K562 (cell line): ENCODE measurements around the gene SNX15. TPM values are rescaled to one million over a fixed set of nuclear protein-coding genes. Genes with fewer than 3 reads are reported as not detected.

Experiments
- BDP1 ChIP-seq: IDR thresholded peaks from 3 replicates; pipeline ENCODE4 v1.6.1; 2011; ENCODE audit not compliant: insufficient read length, insufficient read depth
- BRF1 ChIP-seq: IDR thresholded peaks from 3 replicates; pipeline ENCODE4 v1.6.1; 2011; ENCODE audit warnings: borderline replicate concordance, mild to moderate bottlenecking; ENCODE audit not compliant: insufficient read length; ENCODE audit errors: extremely low read depth
- CCNT2 ChIP-seq: IDR thresholded peaks from 2 replicates; pipeline ENCODE4 v1.6.1; 2011; ENCODE audit warnings: borderline replicate concordance, low read depth, mild to moderate bottlenecking, moderate library complexity, mixed read lengths, low read length; ENCODE audit not compliant: insufficient read length; ENCODE audit errors: extremely low read depth
- CREBBP ChIP-seq: IDR thresholded peaks from one replicate; pipeline ENCODE4 v1.6.1; 2012; ENCODE audit warnings: low read depth, mild to moderate bottlenecking, control low read depth, inconsistent platforms, low read length
- EP300 ChIP-seq: IDR thresholded peaks from 2 replicates; pipeline ENCODE4 v1.6.1; 2012; ENCODE audit warnings: low read length, improper control_type of control experiment
- FOXA1 ChIP-seq: fragments of 450-650 bp; IDR thresholded peaks from 2 replicates; pipeline ENCODE4 v1.6.1; 2016; ENCODE audit warnings: mild to moderate bottlenecking, borderline replicate concordance
- ILF3 ChIP-seq: fragments of 450-650 bp; IDR thresholded peaks from 2 replicates; pipeline ENCODE4 v1.6.1; 2018; ENCODE audit warnings: antibody characterized with exemption, mild to moderate bottlenecking, moderate library complexity, borderline replicate concordance
- MAFG ChIP-seq: fragments of 450-650 bp; conservative IDR thresholded peaks from 2 replicates; pipeline ENCODE4 v1.6.1; 2016; ENCODE audit warnings: missing genetic modification characterization, missing compliant biosample characterization
- PHF20 ChIP-seq: fragments of 450-650 bp; IDR thresholded peaks from 2 replicates; pipeline ENCODE4 v1.6.1; 2018; ENCODE audit not compliant: partially characterized antibody
- RFX1 ChIP-seq: fragments of 450-650 bp; IDR thresholded peaks from 2 replicates; pipeline ENCODE4 v1.6.1; 2016; ENCODE audit warnings: mild to moderate bottlenecking, moderate library complexity
- RNF2 ChIP-seq: sonication (generic); IDR thresholded peaks from 2 replicates; pipeline ENCODE4 v1.6.1; 2016
- TEAD1 ChIP-seq, 2 experiments: fragments of 450-650 bp in 1 of 2; sonication (generic) in 1 of 2; formaldehyde crosslinking; IDR thresholded peaks; 2 replicates each; pipeline versions ENCODE4 v1.4.0 to v1.8.0; 2020 to 2022; ENCODE audit warnings: mild to moderate bottlenecking in 2 of 2, missing genetic modification reagents in 1 of 2
- ZBTB7A ChIP-seq: IDR thresholded peaks from 2 replicates; pipeline ENCODE4 v1.6.1; 2011; ENCODE audit warnings: low read depth, mild to moderate bottlenecking, low read length, moderate library complexity, borderline replicate concordance; ENCODE audit not compliant: control insufficient read depth
- ZNF165 ChIP-seq: fragments of 250-450 bp; sonication (Bioruptor Pico); IDR thresholded peaks from 2 replicates; pipeline ENCODE4 v1.4.0; 2020; ENCODE audit warnings: borderline replicate concordance
- ZNF253 ChIP-seq: fragments of 250-450 bp; sonication (Bioruptor Pico); conservative IDR thresholded peaks from 2 replicates; pipeline ENCODE4 v1.6.1; 2021; ENCODE audit warnings: mild to moderate bottlenecking
- ZNF644 ChIP-seq: fragments of 200-800 bp; sonication (Bioruptor generic); IDR thresholded peaks from 2 replicates; pipeline ENCODE4 v1.6.1; 2016; ENCODE audit warnings: low read depth, missing genetic modification characterization, missing compliant biosample characterization
- ZNF764 ChIP-seq: fragments of 250-450 bp; sonication (Bioruptor Pico); IDR thresholded peaks from 2 replicates; pipeline ENCODE4 v1.4.0; 2020; ENCODE audit warnings: low read depth, mild to moderate bottlenecking, moderate library complexity
- polyA plus RNA-seq, 8 experiments: library from polyadenylated mRNA; depleted of rRNA in 4 of 8; stranded (reverse) in 5 of 8; unstranded in 3 of 8; fragments of >200 nt; fragmentation: Nextera tagmentation in 2 of 8; fragmentation: Illumina TruSeq in 1 of 8; extraction: Ambion mirVana in 2 of 8; extraction: Trizol in 1 of 8; gene quantifications; 2 replicates each; pipeline versions ENCODE4 v1.2.1 to v1.2.3, GENCODE V29; 2011 to 2014; ENCODE audit warnings: inconsistent platforms in 1 of 8, missing spikeins in 1 of 8
- total RNA-seq, 7 experiments: library from RNA; depleted of rRNA in 6 of 7; stranded (reverse); fragments of >200 nt in 6 of 7; fragmentation: Illumina TruSeq in 2 of 7; extraction: Trizol in 2 of 7; gene quantifications; 2 replicates each; pipeline versions ENCODE4 v1.2.1 to v1.2.3, GENCODE V29; 2011 to 2021; ENCODE audit warnings: low replicate concordance in 1 of 7
- TF ChIP-seq, protein P1 (sequence below): fragments of 250-450 bp; sonication (Bioruptor Pico); IDR thresholded peaks from 2 replicates; pipeline ENCODE4 v1.8.0; 2021; ENCODE audit warnings: borderline replicate concordance, mild to moderate bottlenecking, moderate library complexity; ENCODE audit not compliant: poor library complexity, severe bottlenecking
- TF ChIP-seq, protein P2 (sequence below): fragments of 250-450 bp; sonication (Bioruptor Pico); IDR thresholded peaks from 2 replicates; pipeline ENCODE4 v1.5.1; 2021; ENCODE audit warnings: mild to moderate bottlenecking
- TF ChIP-seq, protein P3 (sequence below): sonication (generic); formaldehyde crosslinking; IDR thresholded peaks from 2 replicates; pipeline ENCODE4 v1.8.0; 2022; ENCODE audit warnings: mild to moderate bottlenecking, missing genetic modification reagents, borderline replicate concordance
- TF ChIP-seq, protein P4 (sequence below): fragments of 250-450 bp; sonication (Bioruptor Pico); IDR thresholded peaks from 2 replicates; pipeline ENCODE4 v1.8.0; 2021; ENCODE audit warnings: moderate library complexity, mild to moderate bottlenecking, inconsistent platforms
- TF ChIP-seq, protein P5 (sequence below): sonication (generic); formaldehyde crosslinking; IDR thresholded peaks from 2 replicates; pipeline ENCODE4 v1.8.0; 2023; ENCODE audit warnings: mild to moderate bottlenecking, missing genetic modification reagents

SNX15 gene
- total and polyA plus RNA-seq, 9 of the 15 experiments (the other 6 are each of a cell fraction or from before 2014, with no cell fraction given), result 1.8 to 27.8 (median 15.2) TPM

DNA sequence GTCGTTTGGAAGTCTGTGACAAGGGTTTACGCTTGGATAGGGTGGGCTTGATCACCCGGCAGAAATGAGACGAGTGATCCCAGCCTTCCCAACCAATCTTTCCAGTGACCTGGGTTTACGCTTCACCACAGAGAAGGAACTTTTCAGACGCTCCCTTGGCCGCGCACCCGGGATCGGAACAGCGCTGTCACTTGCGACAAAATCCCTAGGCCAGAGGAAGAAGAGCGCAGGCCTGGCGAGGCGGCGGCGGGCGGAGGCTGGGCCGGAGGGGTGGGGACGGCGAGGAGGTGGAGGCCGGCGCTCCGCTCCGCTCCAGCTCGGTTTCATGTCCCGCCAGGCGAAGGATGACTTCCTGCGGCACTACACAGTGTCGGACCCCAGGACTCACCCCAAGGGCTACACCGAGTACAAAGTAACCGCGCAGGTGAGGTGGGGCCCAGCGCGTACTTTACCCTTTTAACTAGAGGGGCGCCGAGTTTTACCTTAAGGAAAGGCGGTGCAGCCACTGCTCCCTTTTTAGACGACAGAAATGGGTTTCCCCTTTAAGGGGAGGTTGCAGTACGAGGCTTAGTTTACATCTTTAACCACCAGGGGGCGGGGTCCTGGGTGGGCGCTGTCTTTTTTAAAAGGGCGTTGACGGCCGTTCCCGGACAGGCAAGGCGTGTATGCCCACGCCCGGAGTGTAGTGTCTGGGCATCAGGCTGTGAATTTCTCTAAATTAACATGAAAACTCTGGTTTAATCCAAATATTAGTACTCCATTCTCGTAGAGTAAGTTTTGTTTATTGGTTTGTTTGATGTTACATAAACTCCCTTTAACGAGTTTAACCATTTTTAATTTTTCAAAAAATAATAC is at the start of gene SNX15 (continued):
- TF ChIP-seq CCNT2, result peak; percentile 81
- peak; percentile 23; the same call in 1 of the 2 replicates for TF ChIP-seq EP300
- TF ChIP-seq, protein P1, sequence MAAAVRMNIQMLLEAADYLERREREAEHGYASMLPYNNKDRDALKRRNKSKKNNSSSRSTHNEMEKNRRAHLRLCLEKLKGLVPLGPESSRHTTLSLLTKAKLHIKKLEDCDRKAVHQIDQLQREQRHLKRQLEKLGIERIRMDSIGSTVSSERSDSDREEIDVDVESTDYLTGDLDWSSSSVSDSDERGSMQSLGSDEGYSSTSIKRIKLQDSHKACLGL (CRISPR knock-in tag), result no peak
- TF ChIP-seq BDP1, result no peak
- TF ChIP-seq MAFG (tag), result no peak
- peak; percentile 92 for TF ChIP-seq RNF2
- no peak for TF ChIP-seq BRF1
- TF ChIP-seq ZNF253, result no peak
- TF ChIP-seq RFX1, result no peak
- TF ChIP-seq, protein P2, sequence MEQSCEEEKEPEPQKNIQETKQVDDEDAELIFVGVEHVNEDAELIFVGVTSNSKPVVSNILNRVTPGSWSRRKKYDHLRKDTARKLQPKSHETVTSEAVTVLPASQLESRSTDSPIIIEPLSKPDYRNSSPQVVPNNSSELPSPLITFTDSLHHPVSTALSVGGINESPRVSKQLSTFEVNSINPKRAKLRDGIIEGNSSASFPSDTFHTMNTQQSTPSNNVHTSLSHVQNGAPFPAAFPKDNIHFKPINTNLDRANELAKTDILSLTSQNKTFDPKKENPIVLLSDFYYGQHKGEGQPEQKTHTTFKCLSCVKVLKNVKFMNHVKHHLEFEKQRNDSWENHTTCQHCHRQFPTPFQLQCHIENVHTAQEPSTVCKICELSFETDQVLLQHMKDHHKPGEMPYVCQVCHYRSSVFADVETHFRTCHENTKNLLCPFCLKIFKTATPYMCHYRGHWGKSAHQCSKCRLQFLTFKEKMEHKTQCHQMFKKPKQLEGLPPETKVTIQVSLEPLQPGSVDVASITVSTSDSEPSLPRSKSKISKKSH, result no peak
- TF ChIP-seq ZBTB7A, result no peak; the same call in 1 of the 2 replicates
- no peak for TF ChIP-seq ZNF644 (tag)
- TF ChIP-seq ILF3, result no peak
- peak in 1 of 2 experiments; percentile 86; a peak in 2 of 4 replicates for TF ChIP-seq TEAD1 (CRISPR knock-in tag; IDR thresholded peaks at IDR 0.05)
- no peak for TF ChIP-seq ZNF764
- no peak for TF ChIP-seq CREBBP
- no peak for TF ChIP-seq ZNF165 (CRISPR knock-in tag)
- TF ChIP-seq PHF20, result peak; percentile 8
- TF ChIP-seq, protein P3, sequence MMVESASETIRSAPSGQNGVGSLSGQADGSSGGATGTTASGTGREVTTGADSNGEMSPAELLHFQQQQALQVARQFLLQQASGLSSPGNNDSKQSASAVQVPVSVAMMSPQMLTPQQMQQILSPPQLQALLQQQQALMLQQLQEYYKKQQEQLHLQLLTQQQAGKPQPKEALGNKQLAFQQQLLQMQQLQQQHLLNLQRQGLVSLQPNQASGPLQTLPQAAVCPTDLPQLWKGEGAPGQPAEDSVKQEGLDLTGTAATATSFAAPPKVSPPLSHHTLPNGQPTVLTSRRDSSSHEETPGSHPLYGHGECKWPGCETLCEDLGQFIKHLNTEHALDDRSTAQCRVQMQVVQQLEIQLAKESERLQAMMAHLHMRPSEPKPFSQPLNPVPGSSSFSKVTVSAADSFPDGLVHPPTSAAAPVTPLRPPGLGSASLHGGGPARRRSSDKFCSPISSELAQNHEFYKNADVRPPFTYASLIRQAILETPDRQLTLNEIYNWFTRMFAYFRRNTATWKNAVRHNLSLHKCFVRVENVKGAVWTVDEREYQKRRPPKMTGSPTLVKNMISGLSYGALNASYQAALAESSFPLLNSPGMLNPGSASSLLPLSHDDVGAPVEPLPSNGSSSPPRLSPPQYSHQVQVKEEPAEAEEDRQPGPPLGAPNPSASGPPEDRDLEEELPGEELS (CRISPR knock-in tag), result peak; percentile 59; the same call in 1 of the 2 replicates
- TF ChIP-seq, protein P4, sequence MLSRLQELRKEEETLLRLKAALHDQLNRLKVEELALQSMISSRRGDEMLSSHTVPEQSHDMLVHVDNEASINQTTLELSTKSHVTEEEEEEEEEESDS (CRISPR knock-in tag), result no peak
- TF ChIP-seq, protein P5, sequence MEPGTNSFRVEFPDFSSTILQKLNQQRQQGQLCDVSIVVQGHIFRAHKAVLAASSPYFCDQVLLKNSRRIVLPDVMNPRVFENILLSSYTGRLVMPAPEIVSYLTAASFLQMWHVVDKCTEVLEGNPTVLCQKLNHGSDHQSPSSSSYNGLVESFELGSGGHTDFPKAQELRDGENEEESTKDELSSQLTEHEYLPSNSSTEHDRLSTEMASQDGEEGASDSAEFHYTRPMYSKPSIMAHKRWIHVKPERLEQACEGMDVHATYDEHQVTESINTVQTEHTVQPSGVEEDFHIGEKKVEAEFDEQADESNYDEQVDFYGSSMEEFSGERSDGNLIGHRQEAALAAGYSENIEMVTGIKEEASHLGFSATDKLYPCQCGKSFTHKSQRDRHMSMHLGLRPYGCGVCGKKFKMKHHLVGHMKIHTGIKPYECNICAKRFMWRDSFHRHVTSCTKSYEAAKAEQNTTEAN (CRISPR knock-in tag), result no peak
- TF ChIP-seq FOXA1, result no peak
